SK-N-SH (cell line): ENCODE measurements around the gene CD200. TPM values are rescaled to one million over a fixed set of nuclear protein-coding genes. Genes with fewer than 3 reads are reported as not detected.

Experiments
- CTCF ChIA-PET: fragments of 300-600, 350-600 bp; formaldehyde crosslinking; extraction: SDS; loops from one replicate; lab custom pipeline; 2021; lab: Yijun Ruan, JAX
- POLR2A ChIA-PET: fragments of 350-600 bp; sonication (Branson Sonifier 250); formaldehyde crosslinking; extraction: SDS; loops from one replicate; lab custom pipeline; 2020; ENCODE audit warnings: antibody characterized with exemption, inconsistent platforms; lab: Yijun Ruan, JAX
- DNase-seq: peaks from one replicate; pipeline ENCODE4 v3.0.0; 2012
- H2AFZ ChIP-seq: fragments of 200-600 bp; sonication (generic); 2 replicates; pipeline ENCODE4 v1.8.1; 2016; ENCODE audit warnings: antibody characterized with exemption, mild to moderate bottlenecking, low read depth
- H3F3A ChIP-seq: fragments of 200-600 bp; sonication (generic); replicated peaks from 2 replicates; pipeline ENCODE3; 2016; ENCODE audit warnings: antibody characterized with exemption, mild to moderate bottlenecking; ENCODE audit not compliant: insufficient read depth
- H3K27ac ChIP-seq, 2 experiments: fragments of 200-500 bp in 1 of 2; fragments of 200-600 bp in 1 of 2; sonication (Bioruptor generic) in 1 of 2; sonication (generic), shearing (Covaris generic) in 1 of 2; 2 replicates each; pipeline versions ENCODE4 v1.5.1 to v1.6.1; 2014 to 2016; ENCODE audit warnings: low read depth in 2 of 2, inconsistent platforms in 1 of 2, low read length in 1 of 2, mild to moderate bottlenecking in 1 of 2, mixed read lengths in 1 of 2
- H3K27me3 ChIP-seq: fragments of 200-600 bp; sonication (generic), shearing (Covaris generic); 2 replicates; pipeline ENCODE4 v1.6.1; 2016; ENCODE audit warnings: mixed run types; ENCODE audit not compliant: insufficient read depth
- H3K36me3 ChIP-seq, 2 experiments: fragments of 200-500 bp in 1 of 2; fragments of 200-600 bp in 1 of 2; sonication (Bioruptor generic) in 1 of 2; sonication (generic) in 1 of 2; replicated peaks in 1 of 2; 2 replicates each; pipeline versions ENCODE3 to v1.5.1; 2014 to 2016; ENCODE audit warnings: low read length in 1 of 2, mild to moderate bottlenecking in 1 of 2; ENCODE audit not compliant: insufficient read depth in 2 of 2, control insufficient read depth in 1 of 2
- H3K4me1 ChIP-seq, 2 experiments: fragments of 200-500 bp in 1 of 2; fragments of 200-600 bp in 1 of 2; sonication (Bioruptor generic) in 1 of 2; sonication (generic), shearing (Covaris generic) in 1 of 2; 2 replicates each; pipeline versions ENCODE4 v1.5.1 to v1.6.1; 2014 to 2016; ENCODE audit warnings: low read depth in 1 of 2, low read length in 1 of 2, mixed run types in 1 of 2; ENCODE audit not compliant: insufficient read depth in 2 of 2, control insufficient read depth in 1 of 2
- H3K4me2 ChIP-seq: fragments of 200-600 bp; sonication (generic), shearing (Covaris generic); 2 replicates; pipeline ENCODE4 v1.6.1; 2017; ENCODE audit warnings: mixed run types
- H3K4me3 ChIP-seq, 2 experiments: fragments of 200-500 bp in 1 of 2; fragments of 200-600 bp in 1 of 2; sonication (Bioruptor generic) in 1 of 2; sonication (generic), shearing (Covaris generic) in 1 of 2; 2 replicates each; pipeline versions ENCODE4 v1.5.1 to v1.8.1; 2014 to 2016; ENCODE audit warnings: low read depth in 2 of 2, inconsistent platforms in 1 of 2, low read length in 1 of 2, mild to moderate bottlenecking in 1 of 2, mixed read lengths in 1 of 2, moderate library complexity in 1 of 2
- H3K79me2 ChIP-seq: fragments of 200-600 bp; sonication (generic); 2 replicates; pipeline ENCODE4 v1.8.1; 2017; ENCODE audit warnings: mild to moderate bottlenecking; ENCODE audit not compliant: insufficient read depth
- H3K9ac ChIP-seq: fragments of 200-600 bp; sonication (generic); 2 replicates; pipeline ENCODE4 v1.6.1; 2017; ENCODE audit warnings: mixed run types
- H3K9me2 ChIP-seq: fragments of 200-600 bp; sonication (generic); 2 replicates; pipeline ENCODE4 v1.6.1; 2017; ENCODE audit warnings: mixed run types
- H3K9me3 ChIP-seq: fragments of 200-600 bp; sonication (generic); 2 replicates; pipeline ENCODE4 v1.6.1; 2017; ENCODE audit warnings: mixed run types, mild to moderate bottlenecking, moderate library complexity
- H4K20me1 ChIP-seq: fragments of 200-600 bp; sonication (generic); 2 replicates; pipeline ENCODE4 v1.6.1; 2017; ENCODE audit warnings: mild to moderate bottlenecking, mixed run types; ENCODE audit not compliant: insufficient read depth
- EP300 ChIP-seq, 2 experiments: IDR thresholded peaks; 2 replicates each; pipeline versions ENCODE4 v1.4.0 to v1.6.1; 2012; ENCODE audit warnings: borderline replicate concordance in 1 of 2, low read depth in 1 of 2, low read length in 1 of 2
- MXI1 ChIP-seq: IDR thresholded peaks from 2 replicates; pipeline ENCODE4 v1.6.1; 2012; ENCODE audit warnings: mild to moderate bottlenecking, low read depth, low read length, improper control_type of control experiment
- RXRA ChIP-seq: IDR thresholded peaks from 2 replicates; pipeline ENCODE4 v1.4.0; 2012; ENCODE audit warnings: low read depth, mild to moderate bottlenecking, borderline replicate concordance
- SIN3A ChIP-seq: IDR thresholded peaks from 2 replicates; pipeline ENCODE4 v1.6.1; 2012; ENCODE audit warnings: low read depth, mild to moderate bottlenecking, low read length, moderate library complexity, borderline replicate concordance
- TAF1 ChIP-seq: IDR thresholded peaks from 2 replicates; pipeline ENCODE4 v1.6.1; 2012; ENCODE audit warnings: low read depth, mild to moderate bottlenecking, low read length, moderate library complexity, borderline replicate concordance
- TCF12 ChIP-seq: IDR thresholded peaks from 2 replicates; pipeline ENCODE4 v1.4.0; 2012
- polyA plus RNA-seq, 3 experiments: library from polyadenylated mRNA; depleted of rRNA; stranded (reverse); fragments of >200 nt; gene quantifications; 2 replicates each; pipeline ENCODE4 v1.2.3, GENCODE V29; 2012
- TF ChIP-seq, protein P1 (sequence below): IDR thresholded peaks from 2 replicates; pipeline ENCODE4 v1.6.1; 2012; ENCODE audit warnings: mild to moderate bottlenecking, low read depth, low read length, moderate library complexity
- TF ChIP-seq, protein P2 (sequence below): fragments of 150-350 bp; IDR thresholded peaks from 2 replicates; pipeline ENCODE4 v1.6.1; 2016; ENCODE audit warnings: mild to moderate bottlenecking, low read depth, low read length
- TF ChIP-seq, protein P3 (sequence below): fragments of 200-600 bp; sonication (generic); IDR thresholded peaks from 2 replicates; pipeline ENCODE4 v1.6.1; 2017; ENCODE audit warnings: antibody characterized with exemption, mild to moderate bottlenecking, moderate library complexity
- TF ChIP-seq, protein P4 (sequence below): IDR thresholded peaks from 2 replicates; pipeline ENCODE4 v1.4.0; 2012; ENCODE audit warnings: low read depth, borderline replicate concordance
- TF ChIP-seq, protein P5 (sequence below): IDR thresholded peaks from 2 replicates; pipeline ENCODE4; 2012

The CD200 gene
- polyA plus RNA-seq, 1 of the 3 experiments (the other 2 are of a cell fraction), result 1.1 TPM

DNA sequence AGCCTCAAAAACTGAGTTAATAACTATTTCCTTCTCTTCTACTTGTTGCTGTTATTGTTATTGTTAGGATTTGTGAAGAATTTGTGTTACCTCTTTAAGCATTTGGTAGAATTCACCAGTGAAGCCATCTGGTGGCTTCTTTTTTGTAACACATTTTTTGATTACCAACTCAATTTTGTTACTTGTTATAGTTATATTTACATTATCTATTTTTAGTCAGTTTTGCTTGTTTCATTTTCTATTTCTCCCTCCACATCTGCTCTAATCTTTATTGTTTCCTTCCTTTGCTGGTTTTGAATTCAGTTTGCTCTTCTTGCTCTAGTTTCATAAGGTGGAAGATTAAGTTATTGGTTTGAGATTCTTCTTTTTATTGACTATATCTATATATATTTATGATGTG lies 35.2 kb upstream of the CD200 start:
- no peak overlapping the region for H3K27ac ChIP-seq
- POLR2A ChIA-PET, result interaction anchor here (0.9 kb wide), 1 partner anchor 36 kb away, joined by 3 read pairs; no protein-coding TSS in a partner anchor

More for the DNA sequence above, 35.2 kb upstream of the CD200 start:
- no peaks in the 10 kb centered on the region for H3K9me2 ChIP-seq
- no peak overlapping the region for H3K4me2 ChIP-seq
- no peak overlapping the region for H3K9ac ChIP-seq
- H3K27me3 ChIP-seq, result no peaks in the 10 kb centered on the region
- CTCF ChIA-PET, result interaction anchor here (1.7 kb wide), 1 partner anchor 222 kb away, joined by 4 read pairs; no protein-coding TSS in a partner anchor
- DNase-seq, result no peak
- H3K4me1 ChIP-seq, result peaks cover 0 to 12% of the 10 kb centered on the region in 2 experiments; a peak in 1 of 4 replicates
- H3K36me3 ChIP-seq, result no peaks in the 10 kb centered on the region
- H3K4me3 ChIP-seq, result no peak overlapping the region
- H3F3A ChIP-seq, result no peaks in the 10 kb centered on the region
- H2AFZ ChIP-seq, result 0 out of 2 replicates have a peak overlapping the region, but pooled peaks have one; percentile 54
- no peaks in the 10 kb centered on the region for H3K79me2 ChIP-seq
- H4K20me1 ChIP-seq, result no peaks in the 10 kb centered on the region
- peaks cover 7% of the 10 kb centered on the region; the same call in 1 of the 2 replicates for H3K9me3 ChIP-seq
- no peak for TF ChIP-seq EP300 (IDR thresholded peaks at IDR 0.05; ENCODE audit: borderline replicate concordance in 1 of 2, low read depth in 1 of 2, low read length in 1 of 2)
- no peak for TF ChIP-seq TCF12
- no peak for TF ChIP-seq MXI1
- TF ChIP-seq RXRA, result no peak
- TF ChIP-seq, protein P1, sequence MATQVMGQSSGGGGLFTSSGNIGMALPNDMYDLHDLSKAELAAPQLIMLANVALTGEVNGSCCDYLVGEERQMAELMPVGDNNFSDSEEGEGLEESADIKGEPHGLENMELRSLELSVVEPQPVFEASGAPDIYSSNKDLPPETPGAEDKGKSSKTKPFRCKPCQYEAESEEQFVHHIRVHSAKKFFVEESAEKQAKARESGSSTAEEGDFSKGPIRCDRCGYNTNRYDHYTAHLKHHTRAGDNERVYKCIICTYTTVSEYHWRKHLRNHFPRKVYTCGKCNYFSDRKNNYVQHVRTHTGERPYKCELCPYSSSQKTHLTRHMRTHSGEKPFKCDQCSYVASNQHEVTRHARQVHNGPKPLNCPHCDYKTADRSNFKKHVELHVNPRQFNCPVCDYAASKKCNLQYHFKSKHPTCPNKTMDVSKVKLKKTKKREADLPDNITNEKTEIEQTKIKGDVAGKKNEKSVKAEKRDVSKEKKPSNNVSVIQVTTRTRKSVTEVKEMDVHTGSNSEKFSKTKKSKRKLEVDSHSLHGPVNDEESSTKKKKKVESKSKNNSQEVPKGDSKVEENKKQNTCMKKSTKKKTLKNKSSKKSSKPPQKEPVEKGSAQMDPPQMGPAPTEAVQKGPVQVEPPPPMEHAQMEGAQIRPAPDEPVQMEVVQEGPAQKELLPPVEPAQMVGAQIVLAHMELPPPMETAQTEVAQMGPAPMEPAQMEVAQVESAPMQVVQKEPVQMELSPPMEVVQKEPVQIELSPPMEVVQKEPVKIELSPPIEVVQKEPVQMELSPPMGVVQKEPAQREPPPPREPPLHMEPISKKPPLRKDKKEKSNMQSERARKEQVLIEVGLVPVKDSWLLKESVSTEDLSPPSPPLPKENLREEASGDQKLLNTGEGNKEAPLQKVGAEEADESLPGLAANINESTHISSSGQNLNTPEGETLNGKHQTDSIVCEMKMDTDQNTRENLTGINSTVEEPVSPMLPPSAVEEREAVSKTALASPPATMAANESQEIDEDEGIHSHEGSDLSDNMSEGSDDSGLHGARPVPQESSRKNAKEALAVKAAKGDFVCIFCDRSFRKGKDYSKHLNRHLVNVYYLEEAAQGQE, result no peak
- TF ChIP-seq, protein P2, sequence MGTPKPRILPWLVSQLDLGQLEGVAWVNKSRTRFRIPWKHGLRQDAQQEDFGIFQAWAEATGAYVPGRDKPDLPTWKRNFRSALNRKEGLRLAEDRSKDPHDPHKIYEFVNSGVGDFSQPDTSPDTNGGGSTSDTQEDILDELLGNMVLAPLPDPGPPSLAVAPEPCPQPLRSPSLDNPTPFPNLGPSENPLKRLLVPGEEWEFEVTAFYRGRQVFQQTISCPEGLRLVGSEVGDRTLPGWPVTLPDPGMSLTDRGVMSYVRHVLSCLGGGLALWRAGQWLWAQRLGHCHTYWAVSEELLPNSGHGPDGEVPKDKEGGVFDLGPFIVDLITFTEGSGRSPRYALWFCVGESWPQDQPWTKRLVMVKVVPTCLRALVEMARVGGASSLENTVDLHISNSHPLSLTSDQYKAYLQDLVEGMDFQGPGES, result no peak
- TF ChIP-seq, protein P3, sequence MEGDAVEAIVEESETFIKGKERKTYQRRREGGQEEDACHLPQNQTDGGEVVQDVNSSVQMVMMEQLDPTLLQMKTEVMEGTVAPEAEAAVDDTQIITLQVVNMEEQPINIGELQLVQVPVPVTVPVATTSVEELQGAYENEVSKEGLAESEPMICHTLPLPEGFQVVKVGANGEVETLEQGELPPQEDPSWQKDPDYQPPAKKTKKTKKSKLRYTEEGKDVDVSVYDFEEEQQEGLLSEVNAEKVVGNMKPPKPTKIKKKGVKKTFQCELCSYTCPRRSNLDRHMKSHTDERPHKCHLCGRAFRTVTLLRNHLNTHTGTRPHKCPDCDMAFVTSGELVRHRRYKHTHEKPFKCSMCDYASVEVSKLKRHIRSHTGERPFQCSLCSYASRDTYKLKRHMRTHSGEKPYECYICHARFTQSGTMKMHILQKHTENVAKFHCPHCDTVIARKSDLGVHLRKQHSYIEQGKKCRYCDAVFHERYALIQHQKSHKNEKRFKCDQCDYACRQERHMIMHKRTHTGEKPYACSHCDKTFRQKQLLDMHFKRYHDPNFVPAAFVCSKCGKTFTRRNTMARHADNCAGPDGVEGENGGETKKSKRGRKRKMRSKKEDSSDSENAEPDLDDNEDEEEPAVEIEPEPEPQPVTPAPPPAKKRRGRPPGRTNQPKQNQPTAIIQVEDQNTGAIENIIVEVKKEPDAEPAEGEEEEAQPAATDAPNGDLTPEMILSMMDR, result no peak
- TF ChIP-seq, protein P4, sequence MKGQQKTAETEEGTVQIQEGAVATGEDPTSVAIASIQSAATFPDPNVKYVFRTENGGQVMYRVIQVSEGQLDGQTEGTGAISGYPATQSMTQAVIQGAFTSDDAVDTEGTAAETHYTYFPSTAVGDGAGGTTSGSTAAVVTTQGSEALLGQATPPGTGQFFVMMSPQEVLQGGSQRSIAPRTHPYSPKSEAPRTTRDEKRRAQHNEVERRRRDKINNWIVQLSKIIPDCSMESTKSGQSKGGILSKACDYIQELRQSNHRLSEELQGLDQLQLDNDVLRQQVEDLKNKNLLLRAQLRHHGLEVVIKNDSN, result no peak
- TF ChIP-seq, protein P5, sequence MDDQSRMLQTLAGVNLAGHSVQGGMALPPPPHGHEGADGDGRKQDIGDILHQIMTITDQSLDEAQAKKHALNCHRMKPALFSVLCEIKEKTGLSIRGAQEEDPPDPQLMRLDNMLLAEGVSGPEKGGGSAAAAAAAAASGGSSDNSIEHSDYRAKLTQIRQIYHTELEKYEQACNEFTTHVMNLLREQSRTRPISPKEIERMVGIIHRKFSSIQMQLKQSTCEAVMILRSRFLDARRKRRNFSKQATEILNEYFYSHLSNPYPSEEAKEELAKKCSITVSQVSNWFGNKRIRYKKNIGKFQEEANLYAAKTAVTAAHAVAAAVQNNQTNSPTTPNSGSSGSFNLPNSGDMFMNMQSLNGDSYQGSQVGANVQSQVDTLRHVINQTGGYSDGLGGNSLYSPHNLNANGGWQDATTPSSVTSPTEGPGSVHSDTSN, result no peak
- no peak for TF ChIP-seq SIN3A
- TF ChIP-seq TAF1, result no peak
